HG03442 (cell line): Measurements from ENCODE around the gene C20orf173.

Experiments
- ATAC-seq: cut with Tn5 transposase; IDR thresholded peaks from one replicate; pipeline ENCODE4 v1.9.1; 2021; ENCODE audit warnings: mild to moderate bottlenecking, moderate library complexity; ENCODE audit not compliant: unreplicated experiment

C20orf173 gene

GRCh38 chr20:35508493-35509218, 20.8 kb downstream of the C20orf173 start:
- no peak for ATAC-seq

GRCh38 chr20:35506872-35507638, 22.4 kb downstream of the C20orf173 start:
- ATAC-seq, result no peak

- ATAC-seq, result no peak
Observed at GRCh38 chr20:35506179-35506578, 23.3 kb downstream of the C20orf173 start.

GRCh38 chr20:35504751-35505150, 24.7 kb downstream of the C20orf173 start:
- ATAC-seq, result no peak

GRCh38 chr20:35503841-35504561, 25.5 kb downstream of the C20orf173 start:
- no peak for ATAC-seq

GRCh38 chr20:35503281-35503680, 26.2 kb downstream of the C20orf173 start:
- no peak for ATAC-seq

- no peak for ATAC-seq
Observed at GRCh38 chr20:35502352-35502751, 27.1 kb downstream of the C20orf173 start.

GRCh38 chr20:35499271-35499670, 30.2 kb downstream of the C20orf173 start:
- ATAC-seq, result no peak

- no peak for ATAC-seq
Observed at GRCh38 chr20:35497780-35498189, 31.7 kb downstream of the C20orf173 start.

- ATAC-seq, result no peak
Observed at GRCh38 chr20:35497320-35497719, 32.1 kb downstream of the C20orf173 start.

GRCh38 chr20:35496481-35496880, 33.0 kb downstream of the C20orf173 start:
- no peak for ATAC-seq

- no peak for ATAC-seq
Observed at GRCh38 chr20:35492352-35492751, 37.1 kb downstream of the C20orf173 start.

- ATAC-seq, result no peak
Observed at GRCh38 chr20:35491823-35492222, 37.6 kb downstream of the C20orf173 start.

GRCh38 chr20:35490736-35491181, 38.7 kb downstream of the C20orf173 start:
- peak; percentile 89 for ATAC-seq

- ATAC-seq, result no peak
Observed at GRCh38 chr20:35489717-35490116, 39.7 kb downstream of the C20orf173 start.

GRCh38 chr20:35487479-35487878, 42.0 kb downstream of the C20orf173 start:
- ATAC-seq, result no peak

- no peak for ATAC-seq
Observed at GRCh38 chr20:35479798-35480197, 49.7 kb downstream of the C20orf173 start.

- no peak for ATAC-seq
Observed at GRCh38 chr20:35478804-35479472, 50.5 kb downstream of the C20orf173 start.
